ENCODE data around the gene KRTAP5-6.

KRTAP5-6 gene

DNA sequence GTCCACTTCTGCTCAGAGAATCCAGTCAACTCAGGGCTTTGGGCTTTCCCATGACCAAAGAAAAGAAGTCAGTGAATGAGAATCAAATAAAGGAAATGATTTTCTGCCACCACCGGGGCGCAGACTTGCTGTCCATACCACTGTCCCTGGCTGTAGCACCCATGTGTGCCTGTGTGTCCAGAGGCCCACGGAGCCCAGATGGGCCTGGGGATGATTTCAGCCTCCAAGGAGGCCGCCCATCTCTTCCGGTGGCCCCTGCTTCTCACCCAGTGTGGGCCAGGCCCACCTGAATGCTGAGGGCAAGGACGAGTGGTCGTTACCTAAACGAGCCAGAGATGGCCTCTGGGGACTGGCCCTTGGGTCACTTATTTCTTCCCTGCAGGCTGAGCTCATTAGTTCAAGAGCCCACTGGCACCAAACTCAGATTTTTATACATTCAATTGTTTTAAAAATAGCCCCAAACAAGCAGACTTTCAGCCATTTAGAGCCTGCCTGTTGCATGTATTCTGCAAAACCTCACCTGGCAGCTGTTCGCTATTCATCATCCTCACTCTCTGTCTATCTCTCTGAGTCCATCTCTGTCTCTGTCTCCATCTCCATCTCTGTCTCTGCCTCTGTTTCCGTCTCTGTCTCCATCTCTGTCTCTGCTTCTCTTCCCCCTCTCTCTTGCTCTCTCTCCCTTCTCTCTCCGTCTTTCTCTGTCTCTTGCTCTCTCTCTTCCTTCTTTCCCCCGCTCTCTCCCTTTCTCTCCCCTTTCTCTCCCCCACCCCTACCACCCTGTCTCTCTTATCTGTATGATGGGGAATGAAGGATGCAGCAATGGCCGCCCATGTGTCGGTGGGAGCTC, 43.2 kb upstream of the KRTAP5-6 start:
- Histone ChIP-seq H3F3A (ENCODE audit: low read depth) (no peaks in the 10 kb centered on the region), H3K9me3 (ENCODE audit: insufficient read depth, low read depth, low read length) (no peaks in the 10 kb centered on the region), H3K9ac (ENCODE audit: low read depth, low read length, poor library complexity, severe bottlenecking) (no peak overlapping the region), H3K4me2 (ENCODE audit: low read depth, low read length, poor library complexity, severe bottlenecking) (no peak overlapping the region), H3K27me3 (ENCODE audit: insufficient read depth, low read length, poor library complexity, severe bottlenecking) (no peaks in the 10 kb centered on the region), H3K9me2 (replicated peaks; ENCODE audit: low read depth, low read length) (no peaks in the 10 kb centered on the region), H3K4me1 (ENCODE audit: insufficient read depth, low read length, poor library complexity, severe bottlenecking) (no peaks in the 10 kb centered on the region), H3K4me3 (ENCODE audit: low read length, poor library complexity, severe bottlenecking) (no peak overlapping the region), H2AFZ (ENCODE audit: low read length) (no peak overlapping the region), H3K36me3 (ENCODE audit: insufficient read depth, low read length) (no peaks in the 10 kb centered on the region), H4K20me1 (ENCODE audit: insufficient read depth, low read length, poor library complexity, severe bottlenecking) (no peaks in the 10 kb centered on the region), H3K79me2 (ENCODE audit: insufficient read depth, low read length) (no peaks in the 10 kb centered on the region)
- no peak for TF ChIP-seq EZH2phosphoT487 (IDR thresholded peaks at IDR 0.05; ENCODE audit: borderline replicate concordance)
- TF ChIP-seq, protein P1, sequence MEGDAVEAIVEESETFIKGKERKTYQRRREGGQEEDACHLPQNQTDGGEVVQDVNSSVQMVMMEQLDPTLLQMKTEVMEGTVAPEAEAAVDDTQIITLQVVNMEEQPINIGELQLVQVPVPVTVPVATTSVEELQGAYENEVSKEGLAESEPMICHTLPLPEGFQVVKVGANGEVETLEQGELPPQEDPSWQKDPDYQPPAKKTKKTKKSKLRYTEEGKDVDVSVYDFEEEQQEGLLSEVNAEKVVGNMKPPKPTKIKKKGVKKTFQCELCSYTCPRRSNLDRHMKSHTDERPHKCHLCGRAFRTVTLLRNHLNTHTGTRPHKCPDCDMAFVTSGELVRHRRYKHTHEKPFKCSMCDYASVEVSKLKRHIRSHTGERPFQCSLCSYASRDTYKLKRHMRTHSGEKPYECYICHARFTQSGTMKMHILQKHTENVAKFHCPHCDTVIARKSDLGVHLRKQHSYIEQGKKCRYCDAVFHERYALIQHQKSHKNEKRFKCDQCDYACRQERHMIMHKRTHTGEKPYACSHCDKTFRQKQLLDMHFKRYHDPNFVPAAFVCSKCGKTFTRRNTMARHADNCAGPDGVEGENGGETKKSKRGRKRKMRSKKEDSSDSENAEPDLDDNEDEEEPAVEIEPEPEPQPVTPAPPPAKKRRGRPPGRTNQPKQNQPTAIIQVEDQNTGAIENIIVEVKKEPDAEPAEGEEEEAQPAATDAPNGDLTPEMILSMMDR (conservative IDR thresholded peaks at IDR 0.05; ENCODE audit: low read length) = no peak; the same call in 1 of the 2 replicates

- Histone ChIP-seq H2AFZ (ENCODE audit: low read length) (no peak overlapping the region), H3K9me2 (replicated peaks; ENCODE audit: low read depth, low read length) (no peaks in the 10 kb centered on the region), H3K27me3 (ENCODE audit: insufficient read depth, low read length, poor library complexity, severe bottlenecking) (peaks cover 1% of the 10 kb centered on the region), H3K9ac (ENCODE audit: low read depth, low read length, poor library complexity, severe bottlenecking) (no peak overlapping the region), H3F3A (ENCODE audit: low read depth) (no peaks in the 10 kb centered on the region), H3K4me1 (ENCODE audit: insufficient read depth, low read length, poor library complexity, severe bottlenecking) (no peaks in the 10 kb centered on the region), H3K79me2 (ENCODE audit: insufficient read depth, low read length) (no peaks in the 10 kb centered on the region), H3K36me3 (ENCODE audit: insufficient read depth, low read length) (no peaks in the 10 kb centered on the region), H3K4me3 (ENCODE audit: low read length, poor library complexity, severe bottlenecking) (no peak overlapping the region), H4K20me1 (ENCODE audit: insufficient read depth, low read length, poor library complexity, severe bottlenecking) (no peaks in the 10 kb centered on the region), H3K9me3 (ENCODE audit: insufficient read depth, low read depth, low read length) (no peaks in the 10 kb centered on the region), H3K4me2 (ENCODE audit: low read depth, low read length, poor library complexity, severe bottlenecking) (no peak overlapping the region)
- TF ChIP-seq, protein P1 (conservative IDR thresholded peaks at IDR 0.05; ENCODE audit: low read length) = no peak
- TF ChIP-seq EZH2phosphoT487 (IDR thresholded peaks at IDR 0.05; ENCODE audit: borderline replicate concordance) = no peak
Measured at GRCh38 chr11:1654388-1655167, 42.4 kb upstream of the KRTAP5-6 start.

DNA sequence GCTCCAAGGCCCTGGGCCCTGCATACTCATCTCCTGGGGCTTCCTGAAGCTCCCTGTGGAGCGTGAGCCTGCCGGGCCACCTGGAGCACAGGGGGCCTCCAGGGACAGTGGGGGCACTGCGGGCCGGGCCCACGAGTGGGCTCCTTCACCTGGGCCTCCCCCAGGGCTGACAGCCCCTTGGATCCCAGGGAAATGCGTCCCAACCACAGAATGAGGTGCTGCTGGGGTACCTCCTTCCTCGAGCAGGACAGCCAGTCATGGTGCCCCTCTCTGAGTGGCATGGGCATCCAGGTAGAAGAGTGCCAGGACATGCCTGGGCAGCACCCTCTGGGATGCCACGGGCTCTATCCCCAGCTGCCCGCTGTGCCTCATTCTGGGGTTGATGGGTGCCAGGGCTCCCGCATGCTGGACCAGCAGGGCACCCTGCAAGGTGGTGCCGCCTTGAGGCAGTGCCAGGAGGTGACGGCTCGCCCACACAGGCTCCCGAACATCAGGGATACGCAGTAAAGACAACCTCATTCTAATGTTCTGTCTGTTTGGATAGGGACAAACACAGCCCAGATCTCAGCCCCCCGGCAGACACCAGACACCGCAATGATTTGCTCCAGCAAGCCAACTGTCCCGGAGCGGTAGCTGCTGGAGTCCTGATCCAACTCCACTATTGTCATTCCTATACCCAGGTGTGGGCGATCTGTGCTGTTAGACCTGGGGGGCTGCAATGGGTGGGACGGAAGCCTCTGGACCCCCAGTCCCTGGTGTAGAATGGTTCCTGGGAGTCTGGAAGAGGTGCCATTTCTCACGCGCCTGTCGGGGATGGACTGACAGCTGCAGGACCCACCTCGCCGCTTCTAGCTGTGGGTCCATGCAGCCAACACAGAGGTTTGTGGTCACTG, 41.6 kb upstream of the KRTAP5-6 start:
- peaks cover 7% of the 10 kb centered on the region for H3K27me3 ChIP-seq (ENCODE audit: insufficient read depth, low read length, poor library complexity, severe bottlenecking)
- no peak overlapping the region for H2AFZ ChIP-seq (ENCODE audit: low read length)
- H3K4me1 ChIP-seq (ENCODE audit: insufficient read depth, low read length, poor library complexity, severe bottlenecking) = no peaks in the 10 kb centered on the region

More for the DNA sequence above, 41.6 kb upstream of the KRTAP5-6 start:
- H3K9ac ChIP-seq (ENCODE audit: low read depth, low read length, poor library complexity, severe bottlenecking) = no peak overlapping the region
- H3K9me2 ChIP-seq (replicated peaks; ENCODE audit: low read depth, low read length) = no peaks in the 10 kb centered on the region
- H3K4me3 ChIP-seq (ENCODE audit: low read length, poor library complexity, severe bottlenecking) = no peak overlapping the region
- no peaks in the 10 kb centered on the region for H3K79me2 ChIP-seq (ENCODE audit: insufficient read depth, low read length)
- TF ChIP-seq EZH2phosphoT487 (IDR thresholded peaks at IDR 0.05; ENCODE audit: borderline replicate concordance) = no peak
- TF ChIP-seq, protein P1 (conservative IDR thresholded peaks at IDR 0.05; ENCODE audit: low read length) = no peak
- H4K20me1 ChIP-seq (ENCODE audit: insufficient read depth, low read length, poor library complexity, severe bottlenecking) = no peaks in the 10 kb centered on the region
- no peaks in the 10 kb centered on the region for H3K36me3 ChIP-seq (ENCODE audit: insufficient read depth, low read length)
- H3F3A ChIP-seq (ENCODE audit: low read depth) = no peaks in the 10 kb centered on the region
- no peak overlapping the region for H3K4me2 ChIP-seq (ENCODE audit: low read depth, low read length, poor library complexity, severe bottlenecking)
- H3K9me3 ChIP-seq (ENCODE audit: insufficient read depth, low read depth, low read length) = no peaks in the 10 kb centered on the region
